Measurements from ENCODE around the gene ZNF501.

The ZNF501 gene

DNA sequence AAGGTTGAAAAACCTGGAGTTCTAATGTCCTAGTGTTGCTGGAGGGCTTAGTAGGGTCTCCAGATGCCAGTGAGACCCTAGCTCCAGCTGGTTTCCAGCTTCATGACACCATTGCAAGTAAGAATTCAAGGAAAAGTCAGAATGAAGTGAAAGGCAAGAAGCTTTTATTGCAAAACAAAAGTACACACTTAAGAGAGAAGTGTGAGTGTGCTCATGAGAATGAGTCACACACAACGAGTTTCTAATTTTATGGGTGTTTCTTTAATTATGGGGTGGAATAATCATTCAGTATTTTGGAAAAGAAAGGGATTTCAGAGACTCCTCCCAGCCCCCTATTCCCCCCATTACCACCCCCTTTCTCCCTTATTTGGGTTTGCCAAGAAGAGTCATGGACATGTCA is 41.5 kb upstream of the ZNF501 start:
- Histone ChIP-seq H3K9ac (ENCODE audit: low read length) (no peak overlapping the region), H3K9me3 (ENCODE audit: insufficient read depth, low read length) (0 out of 2 replicates have a peak, but pooled peaks cover 3% of the 10 kb centered on the region), H2AFZ (ENCODE audit: low read depth, low read length) (no peak overlapping the region), H3K27me3 (ENCODE audit: low read depth, low read length) (no peaks in the 10 kb centered on the region), H3K36me3 (replicated peaks; ENCODE audit: low read depth, low read length) (no peaks in the 10 kb centered on the region), H3K27ac (ENCODE audit: low read length) (no peak overlapping the region), H3K4me2 (ENCODE audit: low read length) (no peak overlapping the region), H3K79me2 (ENCODE audit: low read length) (no peaks in the 10 kb centered on the region), H4K20me1 (ENCODE audit: insufficient read depth, low read length) (no peaks in the 10 kb centered on the region), H3K4me1 (ENCODE audit: low read length) (no peaks in the 10 kb centered on the region), H3K4me3 (ENCODE audit: low read length) (no peak overlapping the region)
- TF ChIP-seq EZH2phosphoT487 (IDR thresholded peaks at IDR 0.05; ENCODE audit: low read depth): no peak
- TF ChIP-seq, protein P1, sequence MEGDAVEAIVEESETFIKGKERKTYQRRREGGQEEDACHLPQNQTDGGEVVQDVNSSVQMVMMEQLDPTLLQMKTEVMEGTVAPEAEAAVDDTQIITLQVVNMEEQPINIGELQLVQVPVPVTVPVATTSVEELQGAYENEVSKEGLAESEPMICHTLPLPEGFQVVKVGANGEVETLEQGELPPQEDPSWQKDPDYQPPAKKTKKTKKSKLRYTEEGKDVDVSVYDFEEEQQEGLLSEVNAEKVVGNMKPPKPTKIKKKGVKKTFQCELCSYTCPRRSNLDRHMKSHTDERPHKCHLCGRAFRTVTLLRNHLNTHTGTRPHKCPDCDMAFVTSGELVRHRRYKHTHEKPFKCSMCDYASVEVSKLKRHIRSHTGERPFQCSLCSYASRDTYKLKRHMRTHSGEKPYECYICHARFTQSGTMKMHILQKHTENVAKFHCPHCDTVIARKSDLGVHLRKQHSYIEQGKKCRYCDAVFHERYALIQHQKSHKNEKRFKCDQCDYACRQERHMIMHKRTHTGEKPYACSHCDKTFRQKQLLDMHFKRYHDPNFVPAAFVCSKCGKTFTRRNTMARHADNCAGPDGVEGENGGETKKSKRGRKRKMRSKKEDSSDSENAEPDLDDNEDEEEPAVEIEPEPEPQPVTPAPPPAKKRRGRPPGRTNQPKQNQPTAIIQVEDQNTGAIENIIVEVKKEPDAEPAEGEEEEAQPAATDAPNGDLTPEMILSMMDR (IDR thresholded peaks at IDR 0.05; ENCODE audit: low read depth, low read length): no peak

DNA sequence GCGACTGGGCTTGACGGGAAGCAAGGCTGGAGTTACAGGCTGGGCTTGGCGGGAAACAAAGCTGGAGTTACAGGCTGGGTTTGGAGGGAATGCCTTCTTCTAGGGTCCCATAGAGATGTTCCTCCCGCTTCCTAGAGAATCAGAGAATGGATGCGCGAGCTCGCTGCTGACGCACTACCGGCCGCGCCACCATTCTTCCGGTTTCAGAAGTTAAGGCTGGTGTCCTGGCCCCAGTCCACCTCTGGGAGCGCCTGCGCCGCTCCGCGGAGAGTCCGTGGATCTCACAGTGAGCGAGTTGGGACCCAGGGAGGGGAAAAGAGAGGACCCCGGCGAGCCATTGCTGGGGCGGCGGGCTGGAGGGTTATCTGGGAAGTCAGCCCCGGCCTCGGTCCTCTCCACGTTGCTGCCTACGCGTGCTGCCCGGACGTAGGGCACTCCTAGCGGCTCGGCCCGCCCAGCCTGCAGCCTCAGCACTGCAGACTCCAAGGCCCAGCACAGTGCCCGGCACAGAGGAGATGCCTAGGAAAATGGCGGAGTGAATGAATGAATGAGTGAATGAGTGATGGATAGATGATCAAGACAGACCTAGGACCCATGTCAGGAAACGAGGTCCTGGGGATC is 16.9 kb upstream of the ZNF501 start, which contains the start of gene ZNF502:
ZNF502 (plus strand) TSS at position 206 of the 621 bp plus-strand sequence. CDS start 7,602 bp downstream, outside the sequence.
- Histone ChIP-seq H3K4me2 (ENCODE audit: low read length) (no peak within 1 kb of the TSS), H3K9ac (ENCODE audit: low read length) (no peak within 1 kb of the TSS), H3K9me3 (ENCODE audit: insufficient read depth, low read length) (peaks cover 24% of the 10 kb centered on the region), H3K4me3 (ENCODE audit: low read length) (no peak within 1 kb of the TSS), H3K36me3 (replicated peaks; ENCODE audit: low read depth, low read length) (no peaks in the 10 kb centered on the region), H3K79me2 (ENCODE audit: low read length) (no peaks in the 10 kb centered on the region), H3K27ac (ENCODE audit: low read length) (no peak within 1 kb of the TSS), H3K27me3 (ENCODE audit: low read depth, low read length) (no peaks in the 10 kb centered on the region), H2AFZ (ENCODE audit: low read depth, low read length) (no peak within 1 kb of the TSS), H3K4me1 (ENCODE audit: low read length) (no peaks in the 10 kb centered on the region), H4K20me1 (ENCODE audit: insufficient read depth, low read length) (no peaks in the 10 kb centered on the region)
- TF ChIP-seq, protein P1 (IDR thresholded peaks at IDR 0.05; ENCODE audit: low read depth, low read length): no peak
- no peak for TF ChIP-seq EZH2phosphoT487 (IDR thresholded peaks at IDR 0.05; ENCODE audit: low read depth)

DNA sequence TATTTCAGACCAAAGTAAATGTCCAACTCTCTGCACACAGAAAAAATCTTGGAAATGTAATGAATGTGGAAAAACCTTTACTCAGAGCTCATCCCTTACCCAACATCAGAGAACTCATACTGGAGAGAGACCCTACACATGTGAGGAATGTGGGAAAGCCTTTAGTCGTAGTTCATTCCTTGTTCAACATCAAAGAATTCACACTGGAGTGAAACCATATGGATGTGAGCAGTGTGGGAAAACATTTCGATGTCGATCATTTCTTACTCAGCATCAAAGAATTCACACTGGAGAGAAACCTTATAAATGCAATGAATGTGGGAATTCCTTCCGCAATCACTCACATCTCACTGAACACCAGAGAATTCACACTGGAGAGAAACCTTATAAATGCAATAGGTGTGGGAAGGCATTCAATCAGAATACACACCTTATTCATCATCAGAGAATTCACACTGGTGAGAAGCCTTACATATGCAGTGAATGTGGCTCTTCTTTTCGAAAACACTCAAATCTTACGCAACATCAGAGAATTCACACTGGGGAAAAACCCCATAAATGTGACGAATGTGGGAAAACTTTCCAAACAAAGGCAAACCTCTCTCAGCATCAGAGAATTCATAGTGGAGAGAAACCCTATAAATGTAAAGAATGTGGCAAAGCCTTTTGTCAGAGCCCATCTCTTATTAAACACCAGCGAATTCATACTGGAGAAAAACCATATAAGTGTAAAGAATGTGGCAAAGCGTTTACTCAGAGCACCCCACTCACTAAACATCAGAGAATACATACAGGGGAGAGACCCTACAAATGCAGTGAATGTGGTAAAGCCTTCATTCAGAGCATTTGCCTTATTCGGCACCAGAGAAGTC is 8.0 kb upstream of the ZNF501 start:
- Histone ChIP-seq H3K36me3 (replicated peaks; ENCODE audit: low read depth, low read length) (no peaks in the 10 kb centered on the region), H3K27me3 (ENCODE audit: low read depth, low read length) (no peaks in the 10 kb centered on the region), H3K27ac (ENCODE audit: low read length) (no peak overlapping the region), H3K4me1 (ENCODE audit: low read length) (no peaks in the 10 kb centered on the region), H4K20me1 (ENCODE audit: insufficient read depth, low read length) (no peaks in the 10 kb centered on the region), H2AFZ (ENCODE audit: low read depth, low read length) (no peak overlapping the region), H3K79me2 (ENCODE audit: low read length) (no peaks in the 10 kb centered on the region), H3K4me2 (ENCODE audit: low read length) (no peak overlapping the region), H3K9ac (ENCODE audit: low read length) (no peak overlapping the region), H3K9me3 (ENCODE audit: insufficient read depth, low read length) (peaks cover 73% of the 10 kb centered on the region), H3K4me3 (ENCODE audit: low read length) (no peak overlapping the region)
- TF ChIP-seq EZH2phosphoT487 (IDR thresholded peaks at IDR 0.05; ENCODE audit: low read depth): no peak
- TF ChIP-seq, protein P1 (IDR thresholded peaks at IDR 0.05; ENCODE audit: low read depth, low read length): no peak

DNA sequence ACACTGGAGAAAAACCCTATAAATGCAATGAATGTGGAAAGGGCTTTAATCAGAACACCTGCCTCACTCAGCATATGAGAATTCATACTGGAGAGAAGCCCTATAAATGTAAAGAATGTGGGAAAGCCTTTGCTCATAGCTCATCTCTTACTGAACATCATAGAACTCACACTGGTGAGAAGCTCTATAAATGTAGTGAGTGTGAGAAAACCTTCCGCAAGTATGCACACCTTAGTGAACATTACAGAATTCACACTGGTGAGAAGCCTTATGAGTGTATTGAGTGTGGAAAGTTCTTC is 7.4 kb upstream of the ZNF501 start:
- Histone ChIP-seq H4K20me1 (ENCODE audit: insufficient read depth, low read length) (no peaks in the 10 kb centered on the region), H3K4me3 (ENCODE audit: low read length) (no peak overlapping the region), H3K79me2 (ENCODE audit: low read length) (no peaks in the 10 kb centered on the region), H2AFZ (ENCODE audit: low read depth, low read length) (no peak overlapping the region), H3K4me2 (ENCODE audit: low read length) (no peak overlapping the region), H3K27ac (ENCODE audit: low read length) (no peak overlapping the region), H3K9me3 (ENCODE audit: insufficient read depth, low read length) (peaks cover 69% of the 10 kb centered on the region), H3K27me3 (ENCODE audit: low read depth, low read length) (no peaks in the 10 kb centered on the region), H3K4me1 (ENCODE audit: low read length) (no peaks in the 10 kb centered on the region), H3K36me3 (replicated peaks; ENCODE audit: low read depth, low read length) (no peaks in the 10 kb centered on the region), H3K9ac (ENCODE audit: low read length) (no peak overlapping the region)
- TF ChIP-seq, protein P1 (IDR thresholded peaks at IDR 0.05; ENCODE audit: low read depth, low read length): no peak
- no peak for TF ChIP-seq EZH2phosphoT487 (IDR thresholded peaks at IDR 0.05; ENCODE audit: low read depth)

All from OCI-LY3 (cell line).